ENCODE results near the gene TMEM119.

GRCh38 chr12:108589840-108590229, 8.0 kb downstream of the TMEM119 start:
- TF ChIP-seq CTCF (IDR thresholded peaks at IDR 0.05): no peak
- no peak for TF ChIP-seq POLR2A (IDR thresholded peaks at IDR 0.05)
- no peak for TF ChIP-seq POLR2AphosphoS5 (IDR thresholded peaks at IDR 0.05)
